NCI-H146 (cell line): ENCODE data around the gene PRKAG3.

ENCODE experiments used
- DNase-seq: peaks from one replicate; lab custom pipeline; 2025; lab: John Stamatoyannopoulos, UW

The PRKAG3 gene

GRCh38 chr2:218831378-218831990 lies at the start of gene PRKAG3:
Gene PRKAG3 (minus strand): TSS chr2:218831803.
- DNase-seq = no peak

- DNase-seq = no peak
Observed at GRCh38 chr2:218880859-218881594, 49.4 kb upstream of the PRKAG3 start.

DNA sequence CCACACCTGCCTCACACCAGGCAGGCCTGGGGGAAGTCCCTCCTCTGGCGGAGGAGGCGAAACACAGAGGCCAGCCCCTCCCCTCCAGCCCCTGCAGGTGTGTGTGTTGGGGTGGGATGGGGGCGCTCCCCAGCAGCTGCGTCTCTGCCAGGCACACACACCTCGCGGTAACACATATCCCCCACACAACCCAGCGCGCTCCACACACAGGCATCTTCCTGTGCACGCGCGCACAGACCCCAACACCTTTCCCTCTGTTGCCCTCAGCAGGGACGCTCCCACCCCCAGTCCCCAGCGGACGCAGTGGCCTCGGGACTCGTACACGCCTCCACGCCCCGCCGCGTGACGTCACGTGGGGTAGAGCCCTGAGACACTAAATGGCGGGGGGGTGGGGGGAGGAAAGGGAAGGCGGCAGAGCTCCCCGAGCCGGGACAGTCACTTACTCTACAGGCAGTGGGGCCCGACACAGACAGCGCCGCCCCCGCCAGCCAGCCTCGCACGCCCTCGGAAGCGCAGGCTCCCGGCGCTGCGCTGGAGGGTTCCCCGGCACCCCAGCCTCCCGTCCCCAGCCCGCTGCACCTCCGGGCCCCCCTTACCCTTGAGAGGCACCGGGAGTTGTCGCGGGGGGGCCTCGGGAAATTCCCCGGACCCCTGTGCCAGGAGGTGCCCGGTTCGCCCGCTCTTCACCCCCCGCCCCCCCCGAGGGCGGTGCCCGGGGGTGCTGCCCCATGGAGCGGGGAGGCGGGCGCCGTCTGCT lies 48.7 kb upstream of the PRKAG3 start, which contains the start of gene WNT10A:
Gene WNT10A (plus strand): TSS at position 751 of the 757 bp plus-strand sequence. CDS start 144 bp downstream, outside the sequence.
- peak; percentile 47 for DNase-seq

GRCh38 chr2:218879776-218880101 lies 48.1 kb upstream of the PRKAG3 start:
- no peak for DNase-seq

GRCh38 chr2:218878926-218879761 lies 47.5 kb upstream of the PRKAG3 start:
- DNase-seq = no peak

- DNase-seq = no peak
Observed at GRCh38 chr2:218878486-218878885, 46.9 kb upstream of the PRKAG3 start.

DNA sequence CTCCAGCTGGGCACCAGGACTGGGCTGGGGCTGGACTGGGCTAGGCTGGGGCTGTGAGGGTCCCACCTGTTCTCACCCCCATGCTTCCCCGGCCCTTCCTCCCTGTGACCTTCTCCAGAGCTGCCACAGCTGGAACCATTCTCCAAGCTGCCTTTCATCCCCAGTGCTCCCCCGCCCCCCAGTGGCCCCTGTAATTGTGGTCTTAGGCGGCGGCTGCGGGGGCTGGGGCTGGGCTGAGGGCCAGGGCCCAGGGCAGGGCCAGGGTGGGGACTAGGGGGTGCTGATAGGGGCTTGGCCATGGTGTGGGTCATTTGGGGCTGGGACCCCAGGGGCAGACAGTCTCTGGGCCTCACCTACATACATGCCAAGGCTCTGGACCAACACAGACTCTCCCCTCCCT lies 46.3 kb upstream of the PRKAG3 start:
- DNase-seq = no peak

DNA sequence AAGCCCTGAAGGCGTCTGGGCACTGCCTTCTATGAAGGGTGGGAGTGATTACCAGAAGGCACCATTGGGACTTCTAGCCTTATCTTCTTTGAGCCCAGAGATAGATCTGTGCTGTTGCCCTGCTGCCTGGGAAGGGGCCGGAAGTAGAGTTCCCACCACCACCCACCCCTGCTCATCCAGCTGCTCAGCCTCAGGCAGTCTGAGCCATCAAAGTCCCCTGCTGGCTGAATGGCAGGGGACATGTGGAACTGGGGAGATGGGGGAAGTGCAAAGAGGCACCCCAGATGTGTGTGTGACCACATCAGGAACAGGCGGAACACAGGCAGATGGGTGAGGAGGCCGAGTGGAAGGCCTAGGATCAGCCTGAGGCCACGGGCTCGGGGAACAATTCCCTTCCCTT lies 45.7 kb upstream of the PRKAG3 start:
- DNase-seq = no peak

DNA sequence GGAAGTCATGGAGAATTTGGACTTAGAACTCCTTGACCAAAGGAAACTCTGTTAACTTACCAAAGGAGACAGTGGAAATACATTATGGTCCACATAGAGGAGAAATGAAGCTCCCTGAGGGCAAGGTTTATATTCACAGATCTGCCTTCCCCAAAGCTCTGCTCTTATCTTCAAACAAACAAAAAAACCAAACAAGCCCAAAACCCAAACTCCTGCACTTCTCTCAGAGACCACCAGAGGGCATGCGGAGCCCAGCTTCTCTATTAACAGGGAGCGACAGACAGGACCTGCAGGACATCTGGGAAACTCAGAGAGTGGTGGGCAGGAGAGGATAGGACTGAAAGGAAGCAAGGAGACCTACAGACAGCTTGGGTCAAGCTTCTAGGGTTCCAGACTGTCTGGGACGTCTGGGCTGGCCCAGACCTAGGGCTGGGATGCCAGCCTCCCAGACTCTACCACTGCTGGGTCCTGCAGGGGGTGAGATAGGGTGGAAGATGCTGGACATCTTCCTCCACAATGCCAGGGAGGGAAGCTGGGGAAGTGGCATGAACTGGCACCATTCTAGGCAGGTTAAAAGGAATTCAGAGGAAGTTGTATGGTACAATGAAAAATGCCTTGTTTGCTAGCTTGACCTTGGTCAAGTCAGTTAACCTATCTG lies 45.1 kb upstream of the PRKAG3 start:
- peak; percentile 34 for DNase-seq

- DNase-seq = no peak
Observed at GRCh38 chr2:218875692-218876246, 44.2 kb upstream of the PRKAG3 start.

- DNase-seq = no peak
Observed at GRCh38 chr2:218873359-218874194, 42.0 kb upstream of the PRKAG3 start.

- DNase-seq = no peak
Observed at GRCh38 chr2:218872645-218873358, 41.2 kb upstream of the PRKAG3 start.

- no peak for DNase-seq
Observed at GRCh38 chr2:218871345-218872302, 40.0 kb upstream of the PRKAG3 start.

GRCh38 chr2:218870984-218871344 lies 39.4 kb upstream of the PRKAG3 start:
- no peak for DNase-seq

GRCh38 chr2:218869064-218869463 lies 37.5 kb upstream of the PRKAG3 start:
- DNase-seq = no peak

DNA sequence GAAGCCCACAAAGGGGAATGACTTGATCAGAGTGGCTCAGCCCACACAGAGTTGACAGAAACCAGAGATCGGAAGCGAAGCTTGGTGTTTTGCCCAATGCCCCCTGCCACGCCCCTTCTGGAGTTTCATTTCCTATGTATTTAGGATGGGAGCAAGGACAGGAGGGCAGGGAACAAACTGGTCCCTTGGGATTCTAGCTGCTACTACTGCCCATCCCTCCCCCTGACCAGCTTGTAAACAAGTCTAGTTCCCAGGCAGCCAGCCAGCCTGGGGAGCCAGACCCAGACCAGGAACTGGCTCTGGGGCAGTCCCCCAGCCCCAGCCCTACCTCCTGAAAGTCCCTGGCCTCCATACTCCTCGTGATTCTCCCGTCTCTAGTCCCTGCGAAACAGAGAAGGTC lies 36.3 kb upstream of the PRKAG3 start:
- DNase-seq = no peak

DNA sequence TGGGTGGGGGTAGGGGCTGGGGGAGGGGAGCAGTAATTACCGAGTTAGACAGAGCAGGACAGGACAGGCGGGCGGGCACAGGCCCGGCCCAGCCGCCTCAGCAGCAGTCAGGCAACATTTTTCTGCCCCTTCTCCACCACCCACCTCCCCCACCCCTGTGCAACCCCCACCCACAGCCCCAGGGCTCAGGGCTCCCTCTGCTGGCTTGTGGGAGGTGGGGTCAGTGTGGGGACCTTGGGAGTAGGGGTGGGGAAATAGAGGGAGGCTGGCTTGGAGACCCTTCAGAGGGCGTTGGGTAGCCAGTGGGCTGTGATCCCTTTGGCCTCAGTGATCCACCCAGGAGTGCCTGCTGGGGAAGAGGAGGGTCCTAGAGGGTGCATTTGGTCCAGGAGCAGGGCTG lies 34.4 kb upstream of the PRKAG3 start:
- DNase-seq = no peak

GRCh38 chr2:218865396-218865795 lies 33.8 kb upstream of the PRKAG3 start:
- no peak for DNase-seq
